Activated naive CD8-positive, alpha-beta T cell (primary cell): Measurements from ENCODE around the gene STX12.
A peak's percentile ranks its signal among the peaks of the same experiment; 100 is the strongest.
"Not testable (repeated sequence)": the region's sequence is repeated elsewhere in the genome, so short reads cannot be mapped to it uniquely, and the experiment has no call there.

Source experiments
- H3K27ac Mint-ChIP-seq: one replicate; pipeline ENCODE4 v1.8.0; 2021; ENCODE audit warnings: mixed read lengths
- H3K27me3 Mint-ChIP-seq: one replicate; pipeline ENCODE4 v1.8.0; 2021; ENCODE audit warnings: mixed read lengths
- H3K36me3 Mint-ChIP-seq: one replicate; pipeline ENCODE4 v1.8.0; 2021; ENCODE audit warnings: mixed read lengths
- H3K4me1 Mint-ChIP-seq: one replicate; pipeline ENCODE4 v1.8.0; 2021; ENCODE audit warnings: low read depth, mixed read lengths
- H3K4me3 Mint-ChIP-seq: one replicate; pipeline ENCODE4 v1.8.0; 2021; ENCODE audit warnings: mild to moderate bottlenecking, mixed read lengths
- H3K9me3 Mint-ChIP-seq: one replicate; pipeline ENCODE4 v1.8.0; 2021; ENCODE audit warnings: low read depth, mixed read lengths

STX12 gene

DNA sequence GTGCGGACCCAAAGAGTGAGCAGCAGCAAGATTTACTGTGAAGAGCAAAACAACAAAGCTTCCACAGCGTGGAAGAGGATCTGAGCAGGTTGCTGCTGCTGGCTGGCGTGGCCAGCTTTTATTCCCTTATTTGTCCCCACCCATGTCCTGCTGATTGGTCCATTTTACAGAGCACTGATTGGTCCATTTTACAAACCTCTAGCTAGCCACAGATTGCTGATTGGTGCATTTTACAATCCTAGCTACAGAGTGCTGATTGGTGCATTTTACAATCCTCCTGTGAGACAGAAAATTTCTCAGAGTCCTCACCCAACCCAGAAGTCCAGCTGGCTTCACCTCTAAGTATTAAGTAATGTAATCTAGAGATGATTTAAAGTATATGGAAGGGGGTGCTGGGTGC is 17.3 kb downstream of the STX12 start:
- H3K4me1 Mint-ChIP-seq: peaks cover 12% of the 10 kb centered on the region
- H3K27ac Mint-ChIP-seq, H3K4me3 Mint-ChIP-seq, H3K9me3 Mint-ChIP-seq, H3K36me3 Mint-ChIP-seq, H3K27me3 Mint-ChIP-seq: not testable (repeated sequence)

- no peaks in the 10 kb centered on the region for H3K4me1 Mint-ChIP-seq
- peaks cover 6% of the 10 kb centered on the region for H3K36me3 Mint-ChIP-seq
- no peak overlapping the region for H3K27ac Mint-ChIP-seq
- H3K9me3 Mint-ChIP-seq: no peaks in the 10 kb centered on the region
- no peaks in the 10 kb centered on the region for H3K27me3 Mint-ChIP-seq
- no peak overlapping the region for H3K4me3 Mint-ChIP-seq
These were observed 22.6 kb downstream of the STX12 start for GRCh38 chr1:27795601-27796000.

DNA sequence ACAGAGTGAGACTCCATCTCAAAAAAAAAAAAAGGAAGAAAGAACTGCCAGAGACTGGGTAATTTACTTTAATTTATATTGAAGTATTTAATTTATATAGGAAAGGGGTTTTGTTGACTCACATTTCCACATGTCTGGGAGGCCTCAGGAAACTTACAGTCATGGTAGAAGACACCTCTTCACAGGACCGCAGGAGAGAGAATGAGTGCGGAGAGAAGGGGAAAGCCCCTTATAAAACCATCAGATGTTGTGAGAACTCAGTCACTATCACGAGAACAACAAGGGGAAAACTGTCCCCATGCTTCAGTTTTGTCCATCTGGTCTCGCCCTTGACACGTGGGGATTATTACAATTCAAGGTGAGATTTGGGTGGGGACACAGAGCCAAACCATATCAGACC is 31.8 kb downstream of the STX12 start:
- Mint-ChIP-seq H3K4me3 (no peak overlapping the region), H3K9me3 (no peaks in the 10 kb centered on the region), H3K4me1 (no peaks in the 10 kb centered on the region), H3K27ac (no peak overlapping the region), H3K36me3 (peaks cover 10% of the 10 kb centered on the region), H3K27me3 (no peaks in the 10 kb centered on the region)

- H3K9me3 Mint-ChIP-seq: no peaks in the 10 kb centered on the region
- H3K4me1 Mint-ChIP-seq: no peaks in the 10 kb centered on the region
- no peak overlapping the region for H3K4me3 Mint-ChIP-seq
- peaks cover 8% of the 10 kb centered on the region for H3K36me3 Mint-ChIP-seq
- H3K27me3 Mint-ChIP-seq: no peaks in the 10 kb centered on the region
- no peak overlapping the region for H3K27ac Mint-ChIP-seq
These were observed 33.7 kb downstream of the STX12 start for GRCh38 chr1:27806758-27807157.

- Mint-ChIP-seq H3K36me3 (peaks cover 8% of the 10 kb centered on the region), H3K27ac (no peak overlapping the region)
These were observed 34.4 kb downstream of the STX12 start for GRCh38 chr1:27807385-27807784.

DNA sequence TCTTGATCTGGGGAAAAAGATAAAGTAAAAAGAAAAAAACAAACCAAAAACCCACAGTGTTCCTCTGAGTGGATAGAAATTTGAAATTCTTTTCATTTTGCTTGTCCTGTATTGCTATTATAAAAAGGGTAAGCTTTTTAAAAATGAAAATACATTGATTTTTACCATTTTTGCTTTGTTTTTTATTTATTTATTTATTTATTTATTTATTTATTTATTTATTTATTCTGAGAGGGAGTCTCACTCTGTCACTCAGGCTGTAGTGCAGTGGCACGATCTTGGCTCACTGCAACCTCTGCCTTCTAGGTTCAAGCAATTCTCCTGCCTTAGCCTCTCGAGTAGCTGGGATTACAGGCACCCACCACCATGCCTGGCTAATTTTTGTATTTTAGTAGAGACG is 35.1 kb downstream of the STX12 start:
- not testable (repeated sequence) for H3K4me1 Mint-ChIP-seq, H3K9me3 Mint-ChIP-seq, H3K4me3 Mint-ChIP-seq, H3K36me3 Mint-ChIP-seq, H3K27ac Mint-ChIP-seq, H3K27me3 Mint-ChIP-seq

More at GRCh38 chr1:27807385-27807784, 34.4 kb downstream of the STX12 start:
- Mint-ChIP-seq H3K27me3 (no peaks in the 10 kb centered on the region), H3K9me3 (no peaks in the 10 kb centered on the region), H3K4me3 (no peak overlapping the region), H3K4me1 (no peaks in the 10 kb centered on the region)

GRCh38 chr1:27809883-27810282 is 36.9 kb downstream of the STX12 start:
- H3K4me1 Mint-ChIP-seq: no peaks in the 10 kb centered on the region
- H3K27ac Mint-ChIP-seq: no peak overlapping the region
- no peak overlapping the region for H3K4me3 Mint-ChIP-seq
- no peaks in the 10 kb centered on the region for H3K27me3 Mint-ChIP-seq
- no peaks in the 10 kb centered on the region for H3K9me3 Mint-ChIP-seq
- H3K36me3 Mint-ChIP-seq: peaks cover 6% of the 10 kb centered on the region

GRCh38 chr1:27811741-27812500 is 38.9 kb downstream of the STX12 start:
- Mint-ChIP-seq H3K9me3 (no peaks in the 10 kb centered on the region), H3K27ac (no peak overlapping the region), H3K27me3 (no peaks in the 10 kb centered on the region), H3K4me1 (no peaks in the 10 kb centered on the region), H3K4me3 (no peak overlapping the region), H3K36me3 (peaks cover 8% of the 10 kb centered on the region)

GRCh38 chr1:27816921-27817630 is 44.1 kb downstream of the STX12 start:
- no peak overlapping the region for H3K27ac Mint-ChIP-seq
- no peaks in the 10 kb centered on the region for H3K9me3 Mint-ChIP-seq
- H3K27me3 Mint-ChIP-seq: no peaks in the 10 kb centered on the region
- H3K4me1 Mint-ChIP-seq: no peaks in the 10 kb centered on the region
- H3K4me3 Mint-ChIP-seq: no peak overlapping the region
- H3K36me3 Mint-ChIP-seq: peaks cover 6% of the 10 kb centered on the region

- no peaks in the 10 kb centered on the region for H3K36me3 Mint-ChIP-seq
- no peaks in the 10 kb centered on the region for H3K4me1 Mint-ChIP-seq
- no peak overlapping the region for H3K4me3 Mint-ChIP-seq
These were observed 48.8 kb downstream of the STX12 start for GRCh38 chr1:27821761-27822315.

GRCh38 chr1:27823784-27824183 is 50.8 kb downstream of the STX12 start:
- Mint-ChIP-seq H3K9me3 (no peaks in the 10 kb centered on the region), H3K4me1 (no peaks in the 10 kb centered on the region), H3K4me3 (no peak overlapping the region), H3K27me3 (no peaks in the 10 kb centered on the region), H3K36me3 (no peaks in the 10 kb centered on the region), H3K27ac (no peak overlapping the region)

More at GRCh38 chr1:27821761-27822315, 48.8 kb downstream of the STX12 start:
- Mint-ChIP-seq H3K27ac (no peak overlapping the region), H3K9me3 (no peaks in the 10 kb centered on the region), H3K27me3 (no peaks in the 10 kb centered on the region)

DNA sequence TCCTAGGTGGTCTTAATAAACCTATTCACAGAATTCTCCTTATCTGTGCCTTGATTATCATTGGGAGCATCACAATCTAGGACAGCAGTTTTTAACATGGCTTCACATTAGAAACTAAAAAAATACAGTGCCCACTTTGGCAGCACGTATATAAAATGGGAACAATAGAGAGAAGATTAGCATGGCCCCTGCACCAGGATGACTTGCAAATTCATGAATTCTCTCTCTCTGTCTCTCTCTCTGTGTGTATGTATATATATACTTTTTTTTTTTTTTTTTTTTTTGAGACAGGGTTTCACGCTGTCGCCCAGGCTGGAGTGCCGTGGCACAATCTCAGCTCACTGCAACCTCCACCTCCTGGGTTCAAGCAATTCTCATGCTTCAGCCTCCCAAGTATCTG is 51.4 kb downstream of the STX12 start:
- H3K27ac Mint-ChIP-seq: no peak overlapping the region
- H3K27me3 Mint-ChIP-seq: no peaks in the 10 kb centered on the region
- H3K36me3 Mint-ChIP-seq: no peaks in the 10 kb centered on the region

DNA sequence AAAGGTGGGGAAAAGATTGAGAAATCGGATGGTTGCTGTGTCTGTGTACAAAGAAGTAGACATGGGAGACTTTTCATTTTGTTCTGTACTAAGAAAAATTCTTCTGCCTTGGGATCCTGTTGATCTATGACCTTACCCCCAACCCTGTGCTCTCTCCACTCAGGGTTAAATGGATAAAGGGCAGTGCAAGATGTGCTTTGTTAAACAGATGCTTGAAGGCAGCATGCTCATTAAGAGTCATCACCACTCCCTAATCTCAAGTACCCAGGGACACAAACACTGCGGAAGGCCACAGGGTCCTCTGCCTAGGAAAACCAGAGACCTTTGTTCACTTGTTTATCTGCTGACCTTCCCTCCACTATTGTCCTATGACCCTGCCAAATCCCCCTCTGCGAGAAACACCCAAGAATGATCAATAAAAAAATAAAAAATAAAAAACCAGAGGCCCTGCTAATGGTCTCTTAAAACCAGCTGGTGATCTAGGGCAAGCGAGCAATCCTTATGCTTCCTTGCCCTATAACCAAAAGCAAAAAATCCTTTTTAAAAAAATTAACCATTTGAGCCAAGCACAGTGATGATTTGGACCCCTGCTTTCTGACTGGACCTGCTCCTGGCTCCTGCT is 56.4 kb downstream of the STX12 start:
- Mint-ChIP-seq H3K4me1 (peaks cover 27% of the 10 kb centered on the region), H3K4me3 (peak overlapping the region; percentile 89)
- H3K9me3 Mint-ChIP-seq, H3K27ac Mint-ChIP-seq, H3K27me3 Mint-ChIP-seq, H3K36me3 Mint-ChIP-seq: not testable (repeated sequence)

More for the DNA sequence above, 51.4 kb downstream of the STX12 start:
- Mint-ChIP-seq H3K4me1 (no peaks in the 10 kb centered on the region), H3K9me3 (no peaks in the 10 kb centered on the region), H3K4me3 (no peak overlapping the region)

DNA sequence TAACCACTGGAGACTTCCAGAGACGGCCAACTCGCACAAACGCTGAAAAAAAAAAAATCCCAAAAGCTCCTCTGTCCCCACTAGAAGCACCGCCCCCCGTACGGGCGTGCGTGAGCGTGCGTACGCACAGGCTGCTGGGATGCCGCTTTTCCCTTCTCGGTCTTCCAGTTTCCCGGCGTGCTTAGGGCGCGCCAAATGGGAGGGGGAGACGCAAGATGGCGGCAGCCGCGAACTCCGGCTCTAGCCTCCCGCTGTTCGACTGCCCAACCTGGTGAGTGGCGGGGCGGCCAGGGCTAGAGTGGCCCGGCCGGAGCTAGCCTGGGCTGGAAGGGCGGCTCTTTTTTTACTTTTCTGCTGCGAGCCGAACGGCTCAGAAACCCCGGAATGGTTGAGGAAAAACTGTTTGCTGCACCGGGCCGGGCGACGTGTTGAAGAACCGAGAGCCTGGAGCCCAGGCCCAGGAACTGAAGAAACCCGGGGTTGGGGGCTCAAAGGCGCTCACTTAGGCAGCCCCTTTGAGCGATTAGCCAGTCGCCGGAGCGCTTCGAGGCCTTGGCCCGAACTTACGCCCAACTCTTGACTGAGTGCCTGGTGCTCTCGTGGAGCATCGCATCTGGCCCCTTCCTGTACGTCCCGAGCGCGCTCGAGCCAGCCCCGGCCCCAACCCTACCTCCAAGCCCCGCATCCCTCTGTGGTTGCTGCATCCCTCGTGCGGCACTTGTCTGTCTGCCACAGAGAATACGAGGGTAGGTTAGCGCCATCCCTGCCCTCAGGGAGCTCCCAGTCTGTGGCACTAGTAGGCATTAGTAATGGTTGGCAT is 57.8 kb downstream of the STX12 start, which contains the start of gene PPP1R8:
TSS of gene PPP1R8 (plus strand) at position 162 of the 820 bp plus-strand sequence. CDS start at position 216, 54 bp downstream.
- Mint-ChIP-seq H3K4me3 (peak within 1 kb of the TSS; percentile 89), H3K36me3 (no peaks in the 10 kb centered on the region), H3K9me3 (no peaks in the 10 kb centered on the region), H3K27ac (peak within 1 kb of the TSS; percentile 93), H3K27me3 (no peaks in the 10 kb centered on the region), H3K4me1 (peaks cover 37% of the 10 kb centered on the region)
